GM18499 (cell line): ENCODE measurements around the gene ACTR2.
"Not testable (repeated sequence)": the region's sequence is repeated elsewhere in the genome, so short reads cannot be mapped to it uniquely, and the experiment has no call there.

Experiments used
- ATAC-seq: cut with Tn5 transposase; IDR thresholded peaks from one replicate; pipeline ENCODE4 v1.9.1; 2021; ENCODE audit warnings: moderate number of reproducible peaks; ENCODE audit not compliant: insufficient read depth, unreplicated experiment

ACTR2 gene

GRCh38 chr2:65227020-65227455, 593 bp upstream of the ACTR2 start:
- ATAC-seq = peak; percentile 18

GRCh38 chr2:65228263-65228750, 676 bp downstream of the ACTR2 start:
- ATAC-seq = peak; percentile 20

GRCh38 chr2:65231121-65231520, 3.5 kb downstream of the ACTR2 start:
- ATAC-seq = no peak

GRCh38 chr2:65231892-65232477, 4.4 kb downstream of the ACTR2 start:
- no peak for ATAC-seq

- ATAC-seq = no peak
Observed at GRCh38 chr2:65232636-65233035, 5.0 kb downstream of the ACTR2 start.

- no peak for ATAC-seq
Observed at GRCh38 chr2:65240657-65241056, 13.0 kb downstream of the ACTR2 start.

GRCh38 chr2:65244452-65244851, 16.8 kb downstream of the ACTR2 start:
- ATAC-seq = not testable (repeated sequence)

GRCh38 chr2:65252640-65253039, 25.0 kb downstream of the ACTR2 start:
- ATAC-seq = no peak

GRCh38 chr2:65255356-65255755, 27.7 kb downstream of the ACTR2 start:
- no peak for ATAC-seq

- no peak for ATAC-seq
Observed at GRCh38 chr2:65256054-65256453, 28.4 kb downstream of the ACTR2 start.

- not testable (repeated sequence) for ATAC-seq
Observed at GRCh38 chr2:65257866-65258265, 30.2 kb downstream of the ACTR2 start.

- no peak for ATAC-seq
Observed at GRCh38 chr2:65261676-65262075, 34.0 kb downstream of the ACTR2 start.

GRCh38 chr2:65263262-65263661, 35.6 kb downstream of the ACTR2 start:
- no peak for ATAC-seq

- no peak for ATAC-seq
Observed at GRCh38 chr2:65263986-65264385, 36.4 kb downstream of the ACTR2 start.

GRCh38 chr2:65264821-65265670, 37.4 kb downstream of the ACTR2 start:
- ATAC-seq = no peak

GRCh38 chr2:65265671-65266045, 38.0 kb downstream of the ACTR2 start:
- ATAC-seq = no peak

- ATAC-seq = no peak
Observed at GRCh38 chr2:65267008-65267407, 39.4 kb downstream of the ACTR2 start.

- ATAC-seq = no peak
Observed at GRCh38 chr2:65268957-65269356, 41.3 kb downstream of the ACTR2 start.

GRCh38 chr2:65273344-65273743, 45.7 kb downstream of the ACTR2 start:
- no peak for ATAC-seq

GRCh38 chr2:65275141-65275915, 47.7 kb downstream of the ACTR2 start:
- no peak for ATAC-seq

- ATAC-seq = no peak
Observed at GRCh38 chr2:65276609-65277008, 49.0 kb downstream of the ACTR2 start.
